T-helper 1 cell (primary cell): ENCODE measurements around the gene PRDM1.

Source experiments
- DNase-seq, 5 donors: peaks; one replicate each; pipeline ENCODE4 v3.0.0-alpha.2; 2012 to 2020

The PRDM1 gene

DNA sequence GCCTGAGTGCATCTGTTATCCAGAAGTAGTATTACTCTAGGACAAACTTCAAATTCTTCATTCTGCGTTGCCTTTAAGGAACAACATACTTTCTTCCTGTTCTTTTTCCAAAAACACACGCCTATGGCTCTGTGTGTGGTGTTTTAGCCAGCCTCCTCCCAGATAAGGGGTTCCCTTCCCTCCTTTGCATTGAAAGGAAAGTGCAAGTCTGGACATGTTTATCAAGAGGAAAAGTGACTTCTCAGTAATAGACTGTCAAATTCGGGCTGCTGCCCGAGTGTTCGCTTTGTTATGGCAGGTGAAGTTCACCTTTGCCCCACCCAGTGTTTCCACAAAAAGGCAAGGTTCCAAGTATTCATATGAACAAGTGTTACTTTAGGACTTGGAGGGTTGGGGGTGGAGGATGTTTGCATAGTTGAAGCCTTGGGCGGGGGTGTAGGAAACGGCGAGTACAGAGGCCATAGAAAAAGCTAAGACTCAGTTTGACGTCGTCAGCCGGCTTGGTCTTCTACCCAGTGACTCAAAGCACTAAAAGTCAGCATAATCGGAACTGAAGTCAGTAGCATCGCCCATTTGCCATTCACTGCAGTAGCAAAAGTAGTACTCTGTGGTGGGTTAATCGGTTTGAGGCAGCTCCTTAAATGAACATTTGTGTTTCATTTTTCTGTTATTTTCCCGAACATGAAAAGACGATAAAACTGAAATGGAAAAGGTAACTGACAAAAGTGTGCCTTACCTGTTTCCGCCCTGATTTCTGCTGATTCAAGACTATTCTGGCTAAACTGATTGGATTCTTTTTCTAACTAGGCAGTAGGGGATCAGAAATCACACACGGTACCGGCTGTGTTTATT lies 12.5 kb downstream of the PRDM1 start:
- DNase-seq, result peak; percentile 38 to 94 (median 62)

DNA sequence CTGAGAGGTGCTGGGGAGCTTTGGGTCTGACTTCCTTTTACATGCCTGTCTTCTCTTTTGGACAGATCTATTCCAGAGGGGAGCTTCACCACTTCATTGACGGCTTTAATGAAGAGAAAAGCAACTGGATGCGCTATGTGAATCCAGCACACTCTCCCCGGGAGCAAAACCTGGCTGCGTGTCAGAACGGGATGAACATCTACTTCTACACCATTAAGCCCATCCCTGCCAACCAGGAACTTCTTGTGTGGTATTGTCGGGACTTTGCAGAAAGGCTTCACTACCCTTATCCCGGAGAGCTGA lies 13.1 kb downstream of the PRDM1 start:
- no peak for DNase-seq

- no peak for DNase-seq
Measured at GRCh38 chr6:106100755-106101154, 14.6 kb downstream of the PRDM1 start.

- DNase-seq, result no peak
Measured at GRCh38 chr6:106101466-106101865, 15.3 kb downstream of the PRDM1 start.

DNA sequence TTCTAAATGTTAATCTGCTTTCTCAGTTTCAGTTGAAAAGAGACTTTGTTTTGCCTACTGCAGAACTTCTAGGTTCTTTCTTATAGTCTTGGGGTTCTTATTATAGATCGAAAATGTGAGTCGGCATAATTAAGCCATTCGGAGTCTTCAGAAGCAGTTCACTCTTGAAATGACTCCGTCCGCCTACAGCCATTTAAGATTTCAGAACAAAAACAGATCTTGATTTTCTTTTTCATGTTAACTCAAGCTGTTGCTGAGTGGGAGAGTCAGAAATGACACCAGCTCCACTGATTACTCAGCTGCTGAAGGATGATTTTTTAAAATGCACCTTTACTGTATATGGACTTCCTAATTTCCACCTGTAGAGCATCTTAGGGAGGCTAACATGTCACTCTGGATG lies 15.9 kb downstream of the PRDM1 start:
- peak in 1 of 5 donors; percentile 82 for DNase-seq

DNA sequence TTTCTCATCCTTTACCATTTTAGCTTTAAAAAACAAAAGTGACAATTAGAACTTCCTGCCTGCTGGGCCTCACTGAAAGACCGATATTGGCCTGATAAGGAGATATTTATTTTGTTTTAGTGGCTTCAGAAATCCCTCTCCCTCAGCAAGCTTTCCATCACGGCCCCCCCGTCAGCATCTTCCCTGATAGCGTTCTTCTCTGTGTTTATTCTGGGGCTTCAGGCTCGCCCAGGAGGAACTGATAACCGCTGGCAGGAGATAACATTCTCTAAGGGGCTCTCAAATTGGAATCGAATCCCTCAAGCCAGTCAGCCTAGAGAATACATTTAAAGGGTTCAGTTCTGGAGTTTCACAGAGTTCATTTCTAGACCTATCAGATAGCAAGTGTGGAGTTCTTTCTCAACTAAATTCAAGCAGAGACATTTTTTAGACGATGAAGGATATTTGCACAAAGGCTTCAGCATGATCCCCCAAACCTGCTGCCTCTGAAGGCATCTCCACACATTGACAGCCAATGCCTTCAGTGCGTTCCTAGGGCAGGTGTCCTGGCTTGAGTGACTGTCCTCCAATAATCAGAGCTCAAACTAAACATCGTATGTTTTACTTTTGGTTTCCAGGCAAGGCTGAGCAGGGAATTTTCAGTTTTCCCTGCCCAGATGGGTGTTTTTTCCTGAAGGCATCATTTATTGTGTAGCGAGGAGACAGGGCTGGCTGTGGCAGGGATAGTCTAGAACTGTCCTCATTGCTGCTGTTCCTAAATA lies 17.0 kb downstream of the PRDM1 start:
- DNase-seq, result no peak

DNA sequence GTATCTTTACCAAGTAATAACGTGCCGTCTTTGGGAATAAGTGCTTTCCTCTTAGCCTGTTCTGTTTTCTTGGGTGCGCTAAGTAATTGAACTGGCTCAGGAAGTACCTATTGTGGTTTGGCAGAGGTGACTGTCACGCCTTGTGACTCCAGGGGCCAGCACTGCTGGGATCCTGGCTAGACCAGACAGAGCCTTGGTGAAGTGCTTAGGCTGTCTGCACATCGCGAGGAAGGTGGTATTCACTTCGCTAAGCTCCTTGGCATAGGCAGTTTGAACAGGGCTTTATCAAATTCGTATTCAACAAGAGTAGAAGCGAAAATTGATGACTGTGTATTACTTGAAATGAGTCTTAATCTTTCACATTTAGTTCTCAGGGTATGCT lies 17.6 kb downstream of the PRDM1 start:
- peak; percentile 37 to 63 (median 47) for DNase-seq

- DNase-seq, result no peak
Measured at GRCh38 chr6:106104476-106104875, 18.3 kb downstream of the PRDM1 start.

DNA sequence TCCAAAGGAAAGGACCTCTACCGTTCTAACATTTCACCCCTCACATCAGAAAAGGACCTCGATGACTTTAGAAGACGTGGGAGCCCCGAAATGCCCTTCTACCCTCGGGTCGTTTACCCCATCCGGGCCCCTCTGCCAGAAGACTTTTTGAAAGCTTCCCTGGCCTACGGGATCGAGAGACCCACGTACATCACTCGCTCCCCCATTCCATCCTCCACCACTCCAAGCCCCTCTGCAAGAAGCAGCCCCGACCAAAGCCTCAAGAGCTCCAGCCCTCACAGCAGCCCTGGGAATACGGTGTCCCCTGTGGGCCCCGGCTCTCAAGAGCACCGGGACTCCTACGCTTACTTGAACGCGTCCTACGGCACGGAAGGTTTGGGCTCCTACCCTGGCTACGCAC lies 18.8 kb downstream of the PRDM1 start:
- DNase-seq, result no peak

- no peak for DNase-seq
Measured at GRCh38 chr6:106105493-106105892, 19.4 kb downstream of the PRDM1 start.

GRCh38 chr6:106106276-106107042 lies 20.3 kb downstream of the PRDM1 start:
- DNase-seq, result no peak

- DNase-seq, result no peak
Measured at GRCh38 chr6:106107043-106107613, 21.0 kb downstream of the PRDM1 start.

- DNase-seq, result no peak
Measured at GRCh38 chr6:106108129-106108528, 22.0 kb downstream of the PRDM1 start.

GRCh38 chr6:106109029-106109428 lies 22.9 kb downstream of the PRDM1 start:
- no peak for DNase-seq

- no peak for DNase-seq
Measured at GRCh38 chr6:106110164-106110826, 24.2 kb downstream of the PRDM1 start.

- no peak for DNase-seq
Measured at GRCh38 chr6:106112433-106112832, 26.3 kb downstream of the PRDM1 start.

DNA sequence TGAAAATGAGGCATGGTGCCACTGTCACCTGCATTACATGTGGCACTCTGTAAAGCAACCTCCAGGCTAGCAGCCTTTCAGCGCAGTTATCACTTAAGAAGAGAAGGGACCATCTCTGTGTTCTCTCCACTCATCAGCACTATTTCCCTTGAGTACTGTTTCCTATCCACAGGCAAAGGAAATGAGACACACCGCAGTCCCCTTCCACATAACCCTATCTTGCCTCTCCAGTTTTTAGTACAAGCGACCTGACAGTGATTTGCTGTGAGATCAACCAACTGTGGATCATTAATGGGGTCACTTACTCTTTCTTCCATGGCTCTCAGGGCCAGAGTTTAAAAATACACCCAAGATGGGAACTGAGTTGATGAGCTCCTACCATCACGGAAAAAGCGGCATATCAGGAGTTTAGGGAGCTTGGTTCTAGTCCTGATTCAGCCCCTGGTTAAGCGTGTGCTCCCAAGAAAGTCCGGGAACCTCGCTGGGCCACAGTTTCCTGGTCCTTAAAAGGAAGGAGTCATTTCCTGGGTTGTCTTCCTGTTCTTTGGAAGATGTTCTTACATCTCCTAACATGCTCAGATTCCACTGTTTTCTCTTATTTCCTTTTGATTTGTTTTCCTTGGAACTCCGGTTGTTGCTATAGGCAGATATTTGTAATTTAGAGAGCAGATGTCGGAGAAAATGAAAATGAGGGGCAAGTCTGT lies 27.3 kb downstream of the PRDM1 start:
- no peak for DNase-seq

GRCh38 chr6:106114492-106114891 lies 28.4 kb downstream of the PRDM1 start:
- peak in 1 of 5 donors; percentile 89 for DNase-seq

- no peak for DNase-seq
Measured at GRCh38 chr6:106115286-106115685, 29.1 kb downstream of the PRDM1 start.

GRCh38 chr6:106116125-106116832 lies 30.1 kb downstream of the PRDM1 start:
- no peak for DNase-seq

GRCh38 chr6:106117579-106117978 lies 31.4 kb downstream of the PRDM1 start:
- DNase-seq, result peak; percentile 39 to 84 (median 62)
